HL-60/S4 (cell line): Measurements from ENCODE around the gene BMX.

ENCODE experiments used
- in situ Hi-C: fragments of 300-500 bp; cut with MboI; formaldehyde crosslinking; loops from 2 replicates; pipeline ENCODE4 v1.14.3; 2022; ENCODE audit warnings: low sequenced_read_pairs

BMX gene

DNA sequence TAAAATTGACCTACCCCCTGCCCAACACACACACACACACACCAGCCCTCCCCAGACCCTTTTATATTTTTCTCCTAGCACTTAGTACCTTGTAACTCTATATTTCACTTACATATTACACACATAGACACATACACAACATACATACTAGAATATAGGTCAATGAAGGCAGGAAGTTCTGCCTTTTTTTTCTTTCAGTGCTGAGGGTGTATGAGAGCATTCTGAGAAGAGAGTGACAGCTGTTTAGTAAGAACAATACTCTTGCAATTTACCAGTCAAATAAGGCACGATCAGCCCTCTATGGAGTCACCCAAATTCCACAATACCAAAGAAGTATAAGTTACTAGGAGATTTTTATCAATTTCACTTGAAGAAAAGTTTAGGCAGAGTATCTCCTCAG, 66.7 kb downstream of the BMX start:
- in situ Hi-C loops, result no loop called here

DNA sequence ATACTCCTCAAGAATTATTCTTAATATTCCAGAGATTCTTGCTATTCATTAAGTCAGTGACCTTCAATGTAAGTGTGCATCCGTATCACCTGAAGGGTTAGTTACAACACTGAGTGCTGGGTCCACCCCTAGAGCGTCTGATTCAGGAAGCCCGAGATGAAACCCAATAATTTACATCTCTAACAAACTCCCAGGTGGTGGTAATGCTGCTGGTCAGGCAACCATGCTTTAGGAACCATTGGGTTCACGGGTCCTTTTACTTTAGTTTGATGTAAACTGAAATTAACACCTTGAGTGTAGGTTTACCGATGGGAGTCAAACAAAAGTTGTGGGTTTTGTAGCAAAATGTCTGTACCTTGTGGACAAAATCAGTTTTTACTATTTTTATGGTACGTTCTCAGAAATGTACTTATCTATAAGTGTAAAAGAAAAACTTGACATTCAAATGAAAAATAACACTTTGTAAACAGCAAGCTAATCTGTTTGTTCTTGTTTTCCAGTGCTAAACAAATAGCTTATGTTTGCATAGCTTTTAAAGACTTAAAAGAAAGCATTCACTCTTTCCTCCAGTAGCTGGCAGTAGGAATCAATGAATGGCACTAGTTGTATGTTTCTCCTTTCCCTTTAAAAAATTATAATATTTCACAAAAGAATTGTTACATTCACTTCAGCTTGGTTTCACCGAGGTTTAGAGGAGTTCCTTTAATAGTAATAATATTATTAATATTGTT, 67.4 kb downstream of the BMX start:
- in situ Hi-C loops, result no loop called here

DNA sequence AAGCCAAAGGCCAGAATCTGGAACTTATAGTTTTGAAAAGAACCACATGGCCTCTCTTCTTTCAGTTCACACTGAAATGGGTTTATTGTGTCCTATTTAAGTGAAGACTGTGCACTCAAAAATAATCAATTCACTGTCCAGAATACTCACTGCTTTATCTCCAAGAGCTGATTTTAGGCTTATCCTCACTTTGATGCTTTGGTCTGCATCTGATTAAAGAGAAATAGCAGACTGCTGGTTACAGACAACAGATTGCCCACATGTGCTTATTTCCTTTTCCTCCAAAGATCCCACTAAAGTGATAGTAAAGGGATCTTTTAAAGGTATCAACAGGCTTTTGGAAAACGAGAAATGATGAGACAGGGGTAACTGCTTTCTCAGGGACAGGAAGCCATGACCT, 69.5 kb downstream of the BMX start:
- in situ Hi-C loops, result no loop called here

DNA sequence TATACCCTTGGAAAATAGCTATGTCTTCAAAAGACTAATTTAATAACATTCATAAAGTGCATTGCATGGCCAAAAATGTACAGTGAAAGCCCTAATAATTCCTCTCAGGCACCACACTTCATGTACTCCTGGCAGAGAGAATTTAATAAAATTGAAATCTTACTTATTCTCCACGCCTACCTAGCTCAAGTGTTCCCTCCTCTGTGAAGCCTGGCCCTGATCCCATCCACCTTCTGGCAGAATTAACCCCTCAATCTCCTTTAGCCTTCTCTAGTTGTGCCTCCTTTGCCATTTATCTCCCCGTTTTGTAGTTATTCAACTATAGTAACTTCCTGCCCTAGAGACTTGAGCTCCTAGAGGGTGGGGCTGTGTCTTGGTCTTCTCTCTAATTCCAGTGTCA, 73.4 kb downstream of the BMX start:
- in situ Hi-C loops, result no loop called here

DNA sequence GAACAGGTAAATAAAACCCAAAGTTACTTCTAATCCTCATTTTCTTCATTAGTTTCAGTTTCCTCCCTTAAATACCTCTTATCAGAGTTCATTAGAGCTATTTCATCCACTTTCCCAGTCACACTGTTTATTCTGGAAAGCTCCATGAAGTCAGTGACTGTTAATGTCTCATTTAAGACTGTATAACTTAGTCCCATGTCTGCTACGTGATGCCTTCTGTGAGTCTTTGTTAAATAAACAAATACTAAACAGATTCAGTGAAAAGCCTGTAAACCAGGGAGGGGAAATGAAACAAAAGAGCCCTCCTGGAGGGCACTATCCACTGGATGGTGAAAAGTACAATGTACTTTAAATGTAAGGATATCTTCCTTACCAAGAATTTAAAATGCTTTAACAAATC, 75.4 kb downstream of the BMX start:
- in situ Hi-C loops, result no loop called here

DNA sequence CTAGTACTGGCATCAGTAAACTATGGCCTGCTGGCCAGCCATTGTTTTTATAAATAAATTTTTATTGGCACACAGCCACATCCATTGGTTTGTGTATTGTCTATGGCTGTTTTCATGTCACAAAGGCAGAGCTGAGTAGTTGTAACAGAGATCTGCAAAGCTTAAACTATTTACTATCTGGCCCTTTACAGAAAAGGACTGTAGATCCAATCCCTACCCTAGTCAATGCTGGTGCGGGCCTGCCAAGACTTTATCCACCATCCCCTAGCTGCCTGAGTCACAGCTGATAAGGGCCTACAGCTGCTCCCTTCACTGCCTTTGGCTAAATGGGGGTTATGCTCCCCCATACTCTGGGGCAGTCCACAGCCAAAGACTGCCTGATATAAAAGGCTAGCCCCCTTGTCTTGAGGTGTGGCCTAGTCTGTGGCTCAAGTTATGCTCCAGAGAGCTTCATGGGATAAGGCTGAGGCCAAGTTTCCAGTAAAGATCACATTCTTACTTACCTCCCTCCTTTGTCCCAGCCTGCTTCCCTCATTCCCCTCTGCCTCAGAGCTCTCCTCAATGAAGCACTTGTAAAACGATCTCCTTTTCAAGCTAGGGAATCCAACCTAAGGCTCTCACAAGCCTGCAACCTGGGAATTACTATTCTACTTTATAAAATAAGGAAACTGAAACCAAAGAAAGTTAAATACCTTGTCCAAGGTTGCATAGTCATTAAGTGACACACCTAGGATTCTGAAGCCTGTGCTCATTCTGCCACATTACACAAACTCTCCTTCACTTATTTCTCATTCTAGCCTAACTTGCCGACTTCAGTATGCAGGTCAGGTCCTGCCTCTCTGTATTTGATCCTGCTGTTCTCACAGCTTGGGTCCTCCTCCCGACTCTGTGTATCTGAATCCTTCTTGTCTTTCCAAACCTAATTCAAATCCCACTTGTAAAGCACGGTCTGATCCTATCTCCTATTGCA, 79.5 kb downstream of the BMX start:
- in situ Hi-C loops, result no loop called here

DNA sequence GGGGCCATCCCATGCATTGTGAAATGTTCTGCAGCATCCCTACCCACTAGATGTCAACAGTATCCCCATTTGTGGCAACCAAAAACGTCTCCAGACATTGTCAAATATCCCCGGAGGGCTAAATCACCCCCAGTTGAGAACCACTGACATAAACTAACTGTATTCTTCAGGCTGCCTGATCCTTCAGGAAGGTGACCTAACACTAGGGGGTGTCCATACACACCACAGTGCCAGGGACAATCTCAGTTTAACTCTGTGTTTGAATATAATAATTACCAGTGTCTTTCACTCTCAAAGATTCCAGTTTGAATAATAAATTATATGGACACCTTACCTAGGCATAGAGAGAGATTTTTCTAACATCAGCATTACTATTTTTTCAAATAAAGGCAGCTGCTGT, 93.8 kb downstream of the BMX start:
- in situ Hi-C loops, result no loop called here

DNA sequence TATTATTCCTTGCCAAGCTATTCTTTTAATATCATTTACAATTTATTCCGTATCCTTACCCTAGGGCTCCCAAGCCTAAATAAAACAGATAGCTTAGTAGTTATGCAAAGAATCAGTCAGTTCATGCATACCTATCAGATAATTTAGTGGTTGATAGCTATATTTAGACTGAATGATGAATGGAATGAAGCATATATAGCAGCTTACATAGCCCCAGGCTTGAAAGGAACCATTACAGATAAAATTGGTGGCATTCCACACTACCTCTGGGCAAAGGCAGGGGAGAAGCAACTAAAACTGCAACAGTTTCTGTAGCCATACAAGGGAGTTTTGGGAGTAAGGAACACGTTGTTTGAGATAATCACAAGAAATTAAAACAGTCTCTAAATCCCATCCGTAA, 97.4 kb downstream of the BMX start:
- in situ Hi-C loops, result no loop called here

DNA sequence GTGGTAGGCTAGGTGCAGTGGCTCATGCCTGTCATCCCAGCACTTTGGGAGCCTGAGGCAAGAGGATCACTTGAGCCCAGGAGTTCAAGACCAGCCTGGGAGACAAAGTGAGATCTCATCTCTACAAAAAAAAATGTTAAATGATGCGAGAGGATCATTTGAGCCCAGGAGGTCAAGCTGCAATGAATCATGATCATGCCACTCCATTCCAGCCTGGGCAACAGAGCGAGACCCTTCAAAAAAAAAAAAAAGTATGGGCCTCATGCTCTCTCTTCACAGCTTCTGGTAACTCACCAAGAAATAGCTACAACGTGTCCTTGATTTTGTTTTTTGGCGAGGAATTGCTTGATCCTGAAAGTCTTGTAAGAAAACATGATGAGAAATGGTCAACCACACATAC, 98.9 kb downstream of the BMX start:
- in situ Hi-C loops, result no loop called here

DNA sequence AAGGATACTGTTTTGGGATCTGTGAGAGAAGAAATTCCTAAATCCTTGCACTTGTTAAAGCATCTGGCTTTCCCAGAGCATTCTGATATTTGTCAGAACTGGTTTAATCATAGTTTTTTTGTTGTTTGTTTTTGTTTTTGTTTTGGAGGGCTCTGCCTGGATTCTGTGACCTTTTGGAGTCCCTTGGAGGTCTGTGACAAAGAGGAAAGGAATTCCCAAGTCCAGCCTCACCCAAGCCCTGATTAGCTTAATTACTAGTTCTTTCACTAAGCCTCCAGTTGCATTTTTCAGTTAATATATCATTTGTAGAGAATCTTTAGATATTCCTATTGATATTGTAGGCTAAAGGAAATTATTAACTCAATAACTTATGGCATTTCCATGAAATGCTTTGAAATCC, 99.4 kb downstream of the BMX start:
- in situ Hi-C loops, result no loop called here

DNA sequence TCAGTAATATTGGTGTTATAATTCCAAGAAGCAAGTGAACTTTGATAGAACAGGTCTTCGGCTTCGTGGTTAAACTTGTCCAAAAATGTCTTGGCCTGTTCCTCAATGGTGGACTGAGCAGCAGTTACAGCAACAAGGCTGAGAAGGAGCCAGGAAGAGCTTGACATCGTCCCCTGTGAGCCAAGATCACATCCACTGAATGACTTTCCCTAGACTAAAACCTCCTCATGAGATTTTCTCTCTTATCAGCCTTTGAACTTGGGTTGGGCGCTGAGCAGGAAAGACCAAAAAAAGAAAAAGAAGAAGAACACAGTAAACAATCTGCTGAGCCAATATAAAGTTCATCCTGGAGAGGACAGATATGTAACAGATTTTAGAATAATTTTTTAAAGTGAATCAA, 100.1 kb downstream of the BMX start, which contains the start of gene ACE2:
TSS of gene ACE2 (minus strand) at position 216 of the 400 bp plus-strand sequence. CDS start at position 167, 49 bp downstream.
- in situ Hi-C loops, result no loop called here

DNA sequence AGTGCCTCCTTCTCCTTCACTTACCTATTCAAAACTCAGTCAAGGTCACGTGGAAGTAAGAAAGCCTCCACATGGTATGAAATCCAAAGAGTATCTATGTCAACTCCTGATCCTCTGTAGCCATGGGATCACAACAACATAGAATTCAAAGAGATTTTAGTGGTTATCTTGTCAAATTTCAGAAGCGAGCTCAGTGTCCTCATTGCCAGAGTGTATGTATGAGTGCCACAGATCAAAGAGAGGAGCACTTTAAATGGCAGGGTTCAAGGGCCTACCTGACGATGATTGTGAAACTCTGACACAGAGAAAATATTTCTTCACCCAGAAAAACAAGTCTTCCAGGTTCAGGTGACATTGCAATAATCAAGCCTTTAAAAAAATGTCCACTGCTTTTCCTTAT, 101.3 kb downstream of the BMX start:
- in situ Hi-C loops, result no loop called here

DNA sequence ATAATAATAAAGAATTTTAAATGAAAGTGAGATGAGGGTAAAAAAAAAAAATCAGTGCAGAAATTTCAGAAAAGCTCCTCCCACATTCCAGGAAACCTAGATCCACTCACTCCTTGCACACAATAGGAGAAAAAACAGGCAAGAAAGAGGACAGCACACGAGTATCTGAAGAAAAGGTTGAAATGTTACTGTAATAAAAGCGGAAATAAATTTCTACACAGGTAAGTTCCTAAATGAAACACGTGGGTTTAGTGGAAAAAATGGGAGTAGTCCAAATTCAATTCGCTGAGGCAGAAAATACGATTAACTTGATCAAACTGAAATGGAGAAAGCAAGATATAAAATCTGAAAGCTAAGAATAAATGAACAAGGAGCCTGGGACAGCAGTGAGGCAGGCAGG, 102.2 kb downstream of the BMX start:
- in situ Hi-C loops, result no loop called here

DNA sequence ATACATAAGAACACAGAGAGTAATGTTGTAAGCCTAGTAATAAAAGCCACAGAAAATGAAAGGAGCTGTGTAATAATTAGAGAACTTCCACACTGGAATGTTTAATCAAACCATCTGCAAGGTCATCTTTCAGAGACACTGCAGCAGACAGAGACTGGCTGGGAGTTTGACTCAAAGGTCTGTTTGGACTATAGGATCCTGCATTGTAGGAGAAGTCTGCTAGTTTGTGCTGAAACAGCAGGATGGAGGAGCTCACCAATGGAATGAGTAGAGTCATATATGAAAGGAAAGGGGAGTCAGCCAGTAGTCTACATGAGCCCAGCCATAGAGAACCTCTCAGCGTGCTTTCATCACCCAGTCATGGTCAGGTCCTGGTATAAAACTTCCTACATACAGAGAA, 104.6 kb downstream of the BMX start:
- in situ Hi-C loops, result no loop called here
